ENCODE data around the gene TNFRSF9. TPM values are rescaled to one million over a fixed set of nuclear protein-coding genes. Genes with fewer than 3 reads are reported as not detected.
"Not testable (repeated sequence)": the region's sequence is repeated elsewhere in the genome, so short reads cannot be mapped to it uniquely, and the experiment has no call there.

Gene TNFRSF9
- total and polyA plus RNA-seq, 2 of the 8 experiments (the other 6 are each of a cell fraction or from before 2014, with no cell fraction given) = not detected

DNA sequence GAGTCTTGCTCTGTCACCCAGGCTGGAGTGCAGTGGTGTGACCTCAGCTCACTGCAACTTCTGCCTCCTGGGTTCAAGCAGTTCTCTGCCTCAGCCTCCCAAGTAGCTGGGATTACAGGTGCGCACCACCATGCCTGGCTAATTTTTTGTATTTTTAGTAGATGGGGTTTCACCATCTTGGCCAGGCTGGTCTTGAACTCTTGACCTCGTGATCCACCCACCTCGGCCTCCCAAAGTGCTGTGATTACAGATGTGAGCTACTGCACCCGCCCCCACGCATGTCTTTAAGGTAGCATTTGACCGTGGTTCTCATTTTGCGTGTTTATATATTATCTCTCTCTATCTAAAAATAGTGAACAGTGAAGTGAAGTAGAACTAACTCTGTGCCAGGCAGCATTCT, 23.2 kb upstream of the TNFRSF9 start:
- POLR2A ChIA-PET (ENCODE audit: partially characterized antibody) = interaction anchor here (0.9 kb wide), 1 partner anchor 64 kb away, joined by 3 read pairs; no protein-coding TSS in a partner anchor
- not testable (repeated sequence) for H3K56ac ChIP-seq (replicated peaks; ENCODE audit: insufficient read length, low read depth, low read length); H2AK5ac ChIP-seq (ENCODE audit: low read depth, low read length); H3K9me3 ChIP-seq (ENCODE audit: insufficient read depth in 2 of 2, low read depth in 1 of 2, low read length in 1 of 2); FAIRE-seq; H2BK12ac ChIP-seq (ENCODE audit: low read depth, low read length); H3K79me1 ChIP-seq (ENCODE audit: low read depth, low read length); H4K91ac ChIP-seq (replicated peaks; ENCODE audit: insufficient read length, low read length); H3K27me3 ChIP-seq (replicated peaks in 1 of 4; ENCODE audit: control insufficient read depth in 3 of 4, extremely low read depth in 1 of 4, insufficient read depth in 3 of 4, low read length in 3 of 4); H4K5ac ChIP-seq (ENCODE audit: insufficient read length, low read depth, low read length); H3K18ac ChIP-seq (ENCODE audit: extremely low read depth, low read length); H3K23ac ChIP-seq (ENCODE audit: insufficient read length); H3K4me1 ChIP-seq (replicated peaks in 1 of 4; ENCODE audit: control insufficient read depth in 3 of 4, insufficient read depth in 4 of 4, low read length in 3 of 4); H3K4me2 ChIP-seq (ENCODE audit: insufficient read depth in 1 of 2, low read depth in 2 of 2, low read length in 2 of 2); H4K20me1 ChIP-seq (replicated peaks in 1 of 2; ENCODE audit: control insufficient read depth in 1 of 2, insufficient read depth in 2 of 2, low read length in 2 of 2); H3K14ac ChIP-seq (ENCODE audit: insufficient read length); H2BK120ac ChIP-seq (replicated peaks; ENCODE audit: low read depth, low read length); H3K4me3 ChIP-seq (ENCODE audit: extremely low read depth in 1 of 4, insufficient read depth in 2 of 4, low read depth in 3 of 4, low read length in 4 of 4); H4K8ac ChIP-seq (ENCODE audit: extremely low read depth, insufficient read depth, low read length); H2AFZ ChIP-seq (ENCODE audit: low read length); H2BK15ac ChIP-seq (ENCODE audit: low read length); H3K9ac ChIP-seq (replicated peaks in 1 of 4; ENCODE audit: extremely low read depth in 1 of 4, low read depth in 3 of 4, low read length in 3 of 4); H3K23me2 ChIP-seq (ENCODE audit: low read depth, low read length); H2BK20ac ChIP-seq (ENCODE audit: low read length); H3K27ac ChIP-seq (ENCODE audit: low read depth, low read length); H3K4ac ChIP-seq (replicated peaks; ENCODE audit: insufficient read length, low read depth, low read length); H2BK5ac ChIP-seq (ENCODE audit: low read depth, low read length); DNase-seq (ENCODE audit: low read depth in 1 of 2, low spot score in 2 of 2)
- CTCF ChIA-PET (ENCODE audit: partially characterized antibody) = interaction anchor here (0.7 to 6.6 kb wide), 2 partner anchors 12 to 35 kb away, joined by 3 to 38 read pairs; no protein-coding TSS in a partner anchor
- 98% methylated on average over 7 of the region's 7 CpGs; no CpG with 5 or more reads in 1 of the 2 experiments for WGBS, 2 experiments (ENCODE audit: extremely low coverage in 1 of 2, insufficient coverage in 1 of 2, insufficient read length in 1 of 2, insufficient replicate concordance in 2 of 2, low coverage in 1 of 2, low lambda C conversion rate in 2 of 2, missing lambda C conversion rate in 1 of 2)
- peaks cover 11 to 46% (median 33%) of the 10 kb centered on the region in 4 experiments for H3K36me3 ChIP-seq (ENCODE audit: control insufficient read depth in 2 of 4, insufficient read depth in 4 of 4, low read length in 3 of 4)
- H3K79me2 ChIP-seq (ENCODE audit: control insufficient read depth in 1 of 2, insufficient read depth in 2 of 2, low read length in 2 of 2) = peaks cover 0 to 53% of the 10 kb centered on the region in 2 experiments; a peak in 2 of 4 replicates

DNA sequence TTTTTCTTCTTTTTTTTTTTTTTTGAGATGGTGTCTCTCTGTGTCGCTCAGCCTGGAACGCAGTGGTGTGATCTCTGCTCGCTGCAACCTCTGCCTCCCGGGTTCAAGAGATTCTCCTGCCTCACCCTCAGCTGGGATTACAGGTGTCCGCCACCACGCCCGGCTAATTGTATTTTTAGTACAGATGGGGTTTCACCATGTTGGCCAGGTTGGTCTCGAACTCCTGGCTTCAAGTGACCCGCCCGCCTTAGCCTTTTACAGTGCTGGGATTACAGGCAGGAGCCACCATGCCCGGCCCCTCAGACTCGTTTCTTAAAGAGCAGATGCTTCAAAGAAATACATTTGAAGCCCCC, 22.7 kb upstream of the TNFRSF9 start:
- H3K4me1 ChIP-seq (replicated peaks in 1 of 4; ENCODE audit: control insufficient read depth in 3 of 4, insufficient read depth in 4 of 4, low read length in 3 of 4); H2BK15ac ChIP-seq (ENCODE audit: low read length); H3K18ac ChIP-seq (ENCODE audit: extremely low read depth, low read length); H4K8ac ChIP-seq (ENCODE audit: extremely low read depth, insufficient read depth, low read length); H3K4ac ChIP-seq (replicated peaks; ENCODE audit: insufficient read length, low read depth, low read length); H4K20me1 ChIP-seq (replicated peaks in 1 of 2; ENCODE audit: control insufficient read depth in 1 of 2, insufficient read depth in 2 of 2, low read length in 2 of 2); H2BK20ac ChIP-seq (ENCODE audit: low read length); H3K79me1 ChIP-seq (ENCODE audit: low read depth, low read length); H2BK5ac ChIP-seq (ENCODE audit: low read depth, low read length); H3K27ac ChIP-seq (ENCODE audit: low read depth, low read length); H2BK12ac ChIP-seq (ENCODE audit: low read depth, low read length); H2AFZ ChIP-seq (ENCODE audit: low read length); H2BK120ac ChIP-seq (replicated peaks; ENCODE audit: low read depth, low read length); H3K14ac ChIP-seq (ENCODE audit: insufficient read length); H3K23ac ChIP-seq (ENCODE audit: insufficient read length); H3K9ac ChIP-seq (replicated peaks in 1 of 4; ENCODE audit: extremely low read depth in 1 of 4, low read depth in 3 of 4, low read length in 3 of 4); H3K23me2 ChIP-seq (ENCODE audit: low read depth, low read length); FAIRE-seq; H4K91ac ChIP-seq (replicated peaks; ENCODE audit: insufficient read length, low read length); H3K9me3 ChIP-seq (ENCODE audit: insufficient read depth in 2 of 2, low read depth in 1 of 2, low read length in 1 of 2); H3K4me2 ChIP-seq (ENCODE audit: insufficient read depth in 1 of 2, low read depth in 2 of 2, low read length in 2 of 2); H4K5ac ChIP-seq (ENCODE audit: insufficient read length, low read depth, low read length); H3K56ac ChIP-seq (replicated peaks; ENCODE audit: insufficient read length, low read depth, low read length); H3K4me3 ChIP-seq (ENCODE audit: extremely low read depth in 1 of 4, insufficient read depth in 2 of 4, low read depth in 3 of 4, low read length in 4 of 4); H3K27me3 ChIP-seq (replicated peaks in 1 of 4; ENCODE audit: control insufficient read depth in 3 of 4, extremely low read depth in 1 of 4, insufficient read depth in 3 of 4, low read length in 3 of 4); H2AK5ac ChIP-seq (ENCODE audit: low read depth, low read length); DNase-seq (ENCODE audit: low read depth in 1 of 2, low spot score in 2 of 2): not testable (repeated sequence)
- ChIA-PET CTCF (ENCODE audit: partially characterized antibody) (interaction anchor here (0.9 to 6.6 kb wide), 2 partner anchors 12 to 60 kb away, joined by 3 to 38 read pairs; no protein-coding TSS in a partner anchor), POLR2A (ENCODE audit: partially characterized antibody) (interaction anchor here (1.5 to 2.0 kb wide), 2 partner anchors 15 to 19 kb away, joined by 4 read pairs; no protein-coding TSS in a partner anchor)
- 97% methylated on average over 12 of the region's 12 CpGs; no CpG with 5 or more reads in 1 of the 2 experiments for WGBS, 2 experiments (ENCODE audit: extremely low coverage in 1 of 2, insufficient coverage in 1 of 2, insufficient read length in 1 of 2, insufficient replicate concordance in 2 of 2, low coverage in 1 of 2, low lambda C conversion rate in 2 of 2, missing lambda C conversion rate in 1 of 2)
- peaks cover 11 to 42% (median 31%) of the 10 kb centered on the region in 4 experiments for H3K36me3 ChIP-seq (ENCODE audit: control insufficient read depth in 2 of 4, insufficient read depth in 4 of 4, low read length in 3 of 4)
- H3K79me2 ChIP-seq (ENCODE audit: control insufficient read depth in 1 of 2, insufficient read depth in 2 of 2, low read length in 2 of 2) = peaks cover 0 to 53% of the 10 kb centered on the region in 2 experiments; a peak in 2 of 4 replicates

All from H1 (cell line).